H9 (cell line): Measurements from ENCODE around the gene OVCH2. TPM values are rescaled to one million over a fixed set of nuclear protein-coding genes. Genes with fewer than 3 reads are reported as not detected.

Experiments
- DNase-seq: peaks from one replicate; pipeline ENCODE4 v3.0.0-alpha.2; 2017
- H2AFZ ChIP-seq: one replicate; pipeline ENCODE4 v1.6.1; 2013; ENCODE audit warnings: mild to moderate bottlenecking, low read length, control low read depth, moderate library complexity
- H2AK5ac ChIP-seq: 2 replicates; pipeline ENCODE4 v1.6.1; 2013; ENCODE audit warnings: low read length, control low read depth, mixed read lengths; ENCODE audit not compliant: insufficient read length
- H2BK120ac ChIP-seq: one replicate; pipeline ENCODE4 v1.6.1; 2013; ENCODE audit warnings: low read depth, mild to moderate bottlenecking, low read length, control low read depth, inconsistent platforms; ENCODE audit not compliant: poor library complexity, severe bottlenecking
- H2BK12ac ChIP-seq: 2 replicates; pipeline ENCODE4 v1.6.1; 2013; ENCODE audit warnings: low read length, control low read depth, mixed read lengths, low read depth; ENCODE audit not compliant: insufficient read length
- H2BK15ac ChIP-seq: 2 replicates; pipeline ENCODE4 v1.6.1; 2013; ENCODE audit warnings: low read depth, low read length, control low read depth
- H2BK20ac ChIP-seq: one replicate; pipeline ENCODE4 v1.6.1; 2013; ENCODE audit warnings: low read depth, mild to moderate bottlenecking, low read length, control low read depth, inconsistent platforms; ENCODE audit not compliant: poor library complexity, severe bottlenecking
- H2BK5ac ChIP-seq: 2 replicates; pipeline ENCODE4 v1.6.1; 2013; ENCODE audit warnings: low read length, control low read depth, mixed read lengths; ENCODE audit not compliant: insufficient read length
- H3K14ac ChIP-seq: 2 replicates; pipeline ENCODE4 v1.6.1; 2013; ENCODE audit warnings: low read length, control low read depth; ENCODE audit not compliant: insufficient read depth
- H3K18ac ChIP-seq: 2 replicates; pipeline ENCODE4 v1.6.1; 2013; ENCODE audit warnings: low read depth, mild to moderate bottlenecking, mixed read lengths, low read length, control low read depth; ENCODE audit not compliant: insufficient read length
- H3K23ac ChIP-seq: 2 replicates; pipeline ENCODE4 v1.6.1; 2013; ENCODE audit warnings: low read length, control low read depth, mixed read lengths, low read depth; ENCODE audit not compliant: insufficient read length
- H3K23me2 ChIP-seq: 2 replicates; pipeline ENCODE4 v1.6.1; 2013; ENCODE audit warnings: low read depth, mild to moderate bottlenecking, mixed read lengths, low read length, control low read depth; ENCODE audit not compliant: insufficient read length, poor library complexity, severe bottlenecking
- H3K27ac ChIP-seq: 2 replicates; pipeline ENCODE4 v1.5.1; 2013; ENCODE audit warnings: low read length, control low read depth, mixed read lengths, low read depth; ENCODE audit not compliant: insufficient read length
- H3K27me3 ChIP-seq: 2 replicates; pipeline ENCODE4 v1.6.1; 2013; ENCODE audit warnings: low read length, control low read depth, inconsistent platforms; ENCODE audit not compliant: insufficient read depth
- H3K4ac ChIP-seq: 2 replicates; pipeline ENCODE4 v1.6.1; 2013; ENCODE audit warnings: low read depth, mild to moderate bottlenecking, control low read depth, inconsistent platforms, low read length, moderate library complexity
- H3K4me1 ChIP-seq: 2 replicates; pipeline ENCODE4 v1.6.1; 2013; ENCODE audit warnings: low read length, control low read depth, inconsistent platforms; ENCODE audit not compliant: insufficient read depth
- H3K4me2 ChIP-seq: 2 replicates; pipeline ENCODE4 v1.6.1; 2013; ENCODE audit warnings: low read length, control low read depth, mixed read lengths; ENCODE audit not compliant: insufficient read length, insufficient read depth
- H3K56ac ChIP-seq: 2 replicates; pipeline ENCODE4 v1.6.1; 2013; ENCODE audit warnings: low read depth, mild to moderate bottlenecking, mixed read lengths, low read length, control low read depth; ENCODE audit not compliant: insufficient read length
- H3K79me1 ChIP-seq: 2 replicates; pipeline ENCODE4 v1.6.1; 2013; ENCODE audit warnings: low read depth, mild to moderate bottlenecking, moderate library complexity, low read length, control low read depth, inconsistent platforms; ENCODE audit not compliant: insufficient read depth, poor library complexity, severe bottlenecking
- H3K79me2 ChIP-seq: 2 replicates; pipeline ENCODE4 v1.6.1; 2013; ENCODE audit warnings: low read length, control low read depth, inconsistent platforms; ENCODE audit not compliant: insufficient read depth
- H3K9ac ChIP-seq: 2 replicates; pipeline ENCODE4 v1.6.1; 2013; ENCODE audit warnings: low read length, control low read depth, mixed read lengths; ENCODE audit not compliant: insufficient read length; ENCODE audit errors: extremely low read depth
- H3K9me3 ChIP-seq: one replicate; pipeline ENCODE4 v1.6.1; 2013; ENCODE audit warnings: low read depth, low read length, inconsistent platforms; ENCODE audit not compliant: control insufficient read depth
- H3T11ph ChIP-seq: one replicate; pipeline ENCODE4 v1.6.1; 2013; ENCODE audit warnings: mild to moderate bottlenecking, low read length, control low read depth, inconsistent platforms
- H4K20me1 ChIP-seq: one replicate; pipeline ENCODE4 v1.6.1; 2013; ENCODE audit not compliant: control insufficient read depth, insufficient read length, insufficient read depth
- H4K5ac ChIP-seq: 2 replicates; pipeline ENCODE4 v1.6.1; 2013; ENCODE audit warnings: low read depth, mild to moderate bottlenecking, mixed read lengths, low read length, control low read depth; ENCODE audit not compliant: insufficient read length
- H4K8ac ChIP-seq: replicated peaks from 2 replicates; pipeline ENCODE4 v1.6.1; 2013; ENCODE audit warnings: low read length, control low read depth, mixed read lengths, low read depth; ENCODE audit not compliant: insufficient read length
- H4K91ac ChIP-seq: 2 replicates; pipeline ENCODE4 v1.6.1; 2013; ENCODE audit warnings: low read depth, mild to moderate bottlenecking, moderate library complexity, mixed read lengths, low read length, control low read depth; ENCODE audit not compliant: insufficient read length
- H3K27ac Mint-ChIP-seq, 3 experiments: 2 replicates in 2 of 3; 3 replicates in 1 of 3; pipeline ENCODE4 v1.8.0; 2020 to 2021; ENCODE audit warnings: mixed read lengths in 3 of 3, mild to moderate bottlenecking in 1 of 3, moderate library complexity in 1 of 3
- H3K27me3 Mint-ChIP-seq: 2 replicates; pipeline ENCODE4 v1.8.0; 2021; ENCODE audit warnings: low read depth, mild to moderate bottlenecking, moderate library complexity, mixed read lengths
- H3K36me3 Mint-ChIP-seq, 3 experiments: 2 replicates in 2 of 3; 3 replicates in 1 of 3; pipeline ENCODE4 v1.8.0; 2020 to 2021; ENCODE audit warnings: low read depth in 3 of 3, mixed read lengths in 3 of 3; ENCODE audit not compliant: insufficient read depth in 1 of 3
- H3K4me1 Mint-ChIP-seq, 2 experiments: 2 replicates each; pipeline ENCODE4 v1.8.0; 2020; ENCODE audit warnings: mixed read lengths in 2 of 2
- H3K4me3 Mint-ChIP-seq, 2 experiments: 2 replicates in 1 of 2; 3 replicates in 1 of 2; pipeline ENCODE4 v1.8.0; 2020 to 2021; ENCODE audit warnings: mild to moderate bottlenecking in 2 of 2, mixed read lengths in 2 of 2, moderate library complexity in 1 of 2
- H3K9me3 Mint-ChIP-seq, 2 experiments: 2 replicates in 1 of 2; 3 replicates in 1 of 2; pipeline ENCODE4 v1.8.0; 2020; ENCODE audit warnings: mild to moderate bottlenecking in 2 of 2, mixed read lengths in 2 of 2, moderate library complexity in 1 of 2
- WGBS: extraction: QIAGEN DNeasy Blood & Tissue Kit; methylation state at CpG from one replicate; pipeline ENCODE4 v1.1.7; 2013; ENCODE audit warnings: missing lambda C conversion rate, low lambda C conversion rate, mixed read lengths; ENCODE audit not compliant: insufficient read length; ENCODE audit errors: extremely low coverage; 5-methylcytosine and 5-hydroxymethylcytosine counted together
- total RNA-seq: library from RNA; stranded (reverse); gene quantifications from 2 replicates; pipeline ENCODE4 v1.2.1, GENCODE V29; 2021
- TF ChIP-seq, protein P1 (sequence below): fragments of 200-600 bp; sonication (generic); conservative IDR thresholded peaks from 3 replicates; pipeline ENCODE4 v1.8.0; 2021; ENCODE audit warnings: antibody characterized with exemption, mild to moderate bottlenecking

The OVCH2 gene
- total RNA-seq, 1 experiment from 2014 or later = 0.46 TPM

DNA sequence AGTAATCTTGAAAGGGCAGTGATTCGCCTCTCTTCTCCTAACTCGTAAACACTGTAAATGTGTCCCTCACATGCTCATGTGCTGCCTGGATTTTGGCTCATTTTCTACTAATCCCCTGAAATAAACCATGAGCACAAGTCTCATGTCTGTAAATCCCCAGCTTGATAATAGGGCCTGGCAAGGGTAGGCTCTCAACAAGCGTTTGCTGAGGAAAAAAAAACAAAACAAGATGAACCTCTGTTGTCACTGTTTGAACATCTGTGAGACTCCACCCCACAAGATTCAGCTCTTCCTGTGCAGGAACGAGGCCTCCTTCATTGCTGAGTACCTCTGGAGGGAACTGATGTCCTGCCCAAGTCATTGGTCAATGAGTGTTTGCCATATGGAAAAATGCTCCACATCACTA lies 28.5 kb downstream of the OVCH2 start:
- no peak overlapping the region for H2BK5ac ChIP-seq
- H2AK5ac ChIP-seq = no peak overlapping the region
- no peak overlapping the region for H4K91ac ChIP-seq
- no peak overlapping the region for H2AFZ ChIP-seq
- H3K9ac ChIP-seq = no peak overlapping the region
- H3K27ac ChIP-seq = no peak overlapping the region
- no peak overlapping the region for H4K5ac ChIP-seq
- no peaks in the 10 kb centered on the region for H3K79me2 ChIP-seq
- no peak overlapping the region for H2BK120ac ChIP-seq
- no CpG with 5 or more reads among the region's 4 CpGs for WGBS
- H3K18ac ChIP-seq = no peak overlapping the region
- no peak overlapping the region for H3K4me3 Mint-ChIP-seq
- peaks cover 10% of the 10 kb centered on the region for H3K23me2 ChIP-seq
- peaks cover 0 to 23% (median 2%) of the 10 kb centered on the region in 3 experiments; a peak in 5 of 7 replicates for H3K36me3 Mint-ChIP-seq
- H2BK20ac ChIP-seq = no peak overlapping the region
- no peak overlapping the region for H3K4ac ChIP-seq
- TF ChIP-seq, protein P1, sequence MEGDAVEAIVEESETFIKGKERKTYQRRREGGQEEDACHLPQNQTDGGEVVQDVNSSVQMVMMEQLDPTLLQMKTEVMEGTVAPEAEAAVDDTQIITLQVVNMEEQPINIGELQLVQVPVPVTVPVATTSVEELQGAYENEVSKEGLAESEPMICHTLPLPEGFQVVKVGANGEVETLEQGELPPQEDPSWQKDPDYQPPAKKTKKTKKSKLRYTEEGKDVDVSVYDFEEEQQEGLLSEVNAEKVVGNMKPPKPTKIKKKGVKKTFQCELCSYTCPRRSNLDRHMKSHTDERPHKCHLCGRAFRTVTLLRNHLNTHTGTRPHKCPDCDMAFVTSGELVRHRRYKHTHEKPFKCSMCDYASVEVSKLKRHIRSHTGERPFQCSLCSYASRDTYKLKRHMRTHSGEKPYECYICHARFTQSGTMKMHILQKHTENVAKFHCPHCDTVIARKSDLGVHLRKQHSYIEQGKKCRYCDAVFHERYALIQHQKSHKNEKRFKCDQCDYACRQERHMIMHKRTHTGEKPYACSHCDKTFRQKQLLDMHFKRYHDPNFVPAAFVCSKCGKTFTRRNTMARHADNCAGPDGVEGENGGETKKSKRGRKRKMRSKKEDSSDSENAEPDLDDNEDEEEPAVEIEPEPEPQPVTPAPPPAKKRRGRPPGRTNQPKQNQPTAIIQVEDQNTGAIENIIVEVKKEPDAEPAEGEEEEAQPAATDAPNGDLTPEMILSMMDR = no peak
- no peak overlapping the region for H3K56ac ChIP-seq
- H2BK15ac ChIP-seq = no peak overlapping the region
- H3K14ac ChIP-seq = no peak overlapping the region
- no peak overlapping the region for H4K8ac ChIP-seq
- peaks cover 5 to 7% of the 10 kb centered on the region in 2 experiments; a peak in 4 of 5 replicates for H3K9me3 Mint-ChIP-seq
- no peak overlapping the region for H3K4me2 ChIP-seq
- H2BK12ac ChIP-seq = no peak overlapping the region
- 0 out of 7 replicates have a peak overlapping the region, but pooled peaks of 1 of the 3 experiments have one; percentile 26 for H3K27ac Mint-ChIP-seq
- H3K27me3 ChIP-seq = no peaks in the 10 kb centered on the region
- no peak overlapping the region for H3K23ac ChIP-seq
- peaks cover 2% of the 10 kb centered on the region; the same call in 1 of the 2 replicates for H3K4me1 ChIP-seq
- H3K4me1 Mint-ChIP-seq = peaks cover 45 to 46% of the 10 kb centered on the region in 2 experiments
- peaks cover 2% of the 10 kb centered on the region for H4K20me1 ChIP-seq
- H3K27me3 Mint-ChIP-seq = peaks cover 10% of the 10 kb centered on the region
- H3T11ph ChIP-seq = no peak overlapping the region
- no peaks in the 10 kb centered on the region for H3K79me1 ChIP-seq
- H3K9me3 ChIP-seq = no peaks in the 10 kb centered on the region
- no peak for DNase-seq
